Left cardiac atrium (tissue), 4 donors: ENCODE results near the gene TMEM17. TPM values are rescaled to one million over a fixed set of nuclear protein-coding genes. Genes with fewer than 3 reads are reported as not detected.
A peak's percentile ranks its signal among the peaks of the same experiment; 100 is the strongest.
"Not testable (repeated sequence)": the region's sequence is repeated elsewhere in the genome, so short reads cannot be mapped to it uniquely, and the experiment has no call there.

Source experiments
- ATAC-seq, 2 donors: fragments of 200-7000 bp; cut with Tn5 transposase; one replicate each; pipeline ENCODE4 v1.9.1; 2020; ENCODE audit warnings: mild to moderate bottlenecking in 2 of 2, moderate library complexity in 2 of 2
- DNase-seq: peaks from one replicate; pipeline ENCODE4 v3.0.0-alpha.2; 2020
- intact Hi-C, 2 donors: fragments of 100-400 bp; cut with DNase I; formaldehyde crosslinking; loops; one replicate each; pipeline versions ENCODE4 v1.14.1 to v1.15.1; 2022 to 2023
- total RNA-seq, 2 donors: library from RNA; stranded (reverse); fragmentation: NEBNext Ultra II Directional; extraction: Animal tissue kit (Norgen Biotek cat#: 25700); gene quantifications; one replicate each; pipeline ENCODE4 v1.2.1, GENCODE V29; 2021
- donor health status: DM: no; HTN: yes; CAD: no.
- donor health status: DM: no; HTN: yes; CAD: no; lungs with severe emphysema.
- donor health status: DM: yes; HTN: yes; CAD: no.
- donor health status: Dilated cardiomyopathy.

Gene TMEM17
- total RNA-seq, 2 donors from 2014 or later, result 1.3 TPM

DNA sequence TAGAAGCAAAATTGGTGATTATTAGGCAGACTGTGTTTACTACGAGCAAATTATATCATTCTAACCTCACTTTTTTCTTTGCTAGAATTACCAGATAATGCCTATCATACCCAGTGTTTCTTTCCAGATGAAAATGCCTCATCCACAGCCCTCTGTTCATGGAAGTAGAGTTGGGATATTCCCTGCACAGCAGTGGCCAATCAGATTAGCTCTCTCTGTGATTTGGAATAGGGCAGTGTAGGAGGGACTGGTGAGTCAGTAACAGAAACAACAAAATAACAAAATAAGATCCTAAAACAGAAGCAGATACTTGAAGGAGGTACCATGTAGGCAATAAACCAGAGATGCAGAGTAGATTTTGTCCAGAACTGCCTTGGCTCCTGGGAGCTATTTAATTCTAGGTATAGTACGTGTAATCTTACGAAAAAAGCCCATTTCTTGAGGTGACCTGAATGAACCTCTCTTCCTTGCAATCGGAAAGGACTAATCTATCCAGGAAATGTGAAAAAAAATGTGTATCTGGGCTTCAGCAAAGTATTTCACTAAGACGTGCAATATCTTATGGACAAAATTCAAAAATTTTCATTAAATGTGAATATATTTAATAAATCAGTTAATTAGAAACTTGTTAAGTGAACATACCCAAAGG lies 18.4 kb upstream of the TMEM17 start:
- DNase-seq, result no peak
- ATAC-seq, result peak in 1 of 2 donors; percentile 93

DNA sequence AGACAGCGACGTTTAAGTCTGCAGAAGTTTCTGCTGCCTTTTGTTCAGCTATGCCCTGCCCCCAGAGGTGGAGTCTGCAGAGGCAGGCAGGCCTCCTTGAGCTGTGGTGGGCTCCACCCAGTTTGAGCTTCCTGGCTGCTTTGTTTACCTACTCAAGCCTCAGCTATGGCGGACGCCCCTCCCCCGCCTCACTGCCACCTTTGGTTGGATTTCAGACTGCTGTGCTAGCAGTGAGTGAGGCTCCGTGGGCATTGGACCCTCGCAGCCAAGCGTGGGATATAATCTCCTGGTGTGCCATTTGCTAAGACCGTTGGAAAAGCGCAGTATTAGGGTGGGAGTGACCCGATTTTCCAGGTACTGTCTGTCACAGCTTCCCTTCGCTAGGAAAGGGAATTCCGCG lies 15.1 kb upstream of the TMEM17 start:
- not testable (repeated sequence) for ATAC-seq, DNase-seq

More for the DNA sequence above, 18.4 kb upstream of the TMEM17 start:
- intact Hi-C loops, result no loop called here

DNA sequence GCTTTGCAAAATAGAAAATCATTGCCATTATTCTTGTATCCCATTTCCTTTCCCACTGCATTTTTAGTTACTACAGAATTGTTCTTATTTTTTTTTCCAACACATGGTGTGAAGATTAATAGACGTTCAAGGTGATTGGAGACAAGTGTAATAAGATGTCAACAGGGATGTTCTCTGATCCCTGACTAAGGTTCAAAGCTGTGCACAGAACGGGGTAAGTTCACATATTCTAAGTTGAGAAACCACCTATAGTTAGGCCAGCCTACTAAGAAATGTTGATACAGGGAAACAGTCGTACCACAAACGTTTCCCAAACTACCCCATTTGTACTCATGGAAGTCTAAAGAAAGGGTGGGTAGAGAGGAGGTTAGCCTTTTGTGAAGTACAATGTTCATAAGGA lies 6.4 kb upstream of the TMEM17 start:
- intact Hi-C loops, result no loop called here
- no peak for DNase-seq
- ATAC-seq, result no peak

More for the DNA sequence above, 15.1 kb upstream of the TMEM17 start:
- intact Hi-C loops, result not testable (repeated sequence)

DNA sequence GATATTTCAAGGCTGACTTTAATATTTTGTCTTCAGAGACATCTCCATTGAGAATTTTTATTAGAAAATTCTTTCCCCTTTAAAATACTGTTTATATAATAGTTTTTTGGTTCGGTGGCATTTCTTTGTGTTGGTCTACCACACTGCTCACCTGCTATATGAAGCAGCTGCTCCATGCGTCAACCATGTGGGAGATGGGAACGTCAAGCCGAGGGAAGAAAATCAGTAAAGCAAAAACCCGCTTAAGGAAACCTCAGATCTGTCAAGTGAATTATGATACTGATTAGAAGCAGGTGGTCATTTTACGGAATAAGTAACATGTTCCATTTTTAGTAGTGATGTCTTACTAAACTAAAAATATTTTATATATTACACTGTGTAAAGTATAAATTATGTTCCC lies 5.6 kb upstream of the TMEM17 start:
- intact Hi-C loops, result no loop called here
- ATAC-seq (no peak), DNase-seq (no peak)

DNA sequence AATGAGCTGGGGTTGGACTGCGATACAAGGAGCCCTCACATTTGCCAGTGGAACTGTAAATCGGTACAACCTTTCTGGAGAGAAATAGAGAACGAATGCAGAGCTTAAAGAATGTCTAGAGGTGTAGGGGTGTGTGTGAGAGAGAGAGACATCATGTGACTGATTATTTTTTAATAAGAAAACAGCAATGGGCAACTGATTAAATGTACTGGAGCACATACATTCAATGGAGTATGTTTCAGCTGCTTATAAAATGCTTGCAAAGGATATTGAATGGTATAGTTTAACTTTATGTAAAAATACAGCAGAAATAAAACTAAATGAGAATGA lies 391 bp upstream of the TMEM17 start:
- intact Hi-C loops, result loop anchor here in 1 of 2 donors (10.0 kb wide), 1 partner anchor 198 kb away; the partner anchor contains the start of gene EHBP1
- peak; percentile 3 to 27 for ATAC-seq

DNA sequence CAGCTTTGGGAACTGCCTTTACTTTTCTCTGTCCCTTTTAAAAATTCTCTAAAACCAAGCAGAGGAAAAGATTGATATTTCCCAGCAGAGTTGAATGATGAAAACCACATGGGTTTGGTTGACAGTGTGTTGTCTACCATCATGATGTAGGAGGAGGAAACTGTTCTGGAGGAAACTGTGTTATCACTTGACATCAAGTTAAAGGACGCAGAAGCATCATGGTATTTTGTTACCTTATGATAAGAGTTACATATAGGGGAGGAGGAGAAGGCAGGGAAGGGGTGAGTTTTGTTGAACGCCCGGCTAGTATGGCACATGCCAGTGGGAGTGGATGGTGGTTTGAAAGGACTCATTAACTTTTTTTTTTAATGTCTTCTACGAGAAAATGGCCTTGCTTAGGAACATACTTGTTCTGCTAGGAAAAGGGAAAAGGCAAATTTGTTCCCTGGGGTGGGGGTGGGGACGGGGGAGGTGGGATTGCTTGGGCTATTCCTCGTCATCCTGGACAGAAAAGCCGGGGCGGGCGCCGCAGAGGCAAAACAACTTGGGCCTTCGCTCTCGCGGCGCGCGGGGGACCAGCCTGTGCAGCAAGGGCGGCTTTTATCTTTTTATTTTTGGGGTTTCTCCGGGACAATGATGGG lies 766 bp downstream of the TMEM17 start:
- DNase-seq, result no peak
- intact Hi-C loops, result loop anchor here in 1 of 2 donors (10.0 kb wide), 1 partner anchor 200 kb away; the partner anchor contains the start of gene EHBP1
- ATAC-seq, result no peak

More for the DNA sequence above, 391 bp upstream of the TMEM17 start:
- DNase-seq, result no peak

DNA sequence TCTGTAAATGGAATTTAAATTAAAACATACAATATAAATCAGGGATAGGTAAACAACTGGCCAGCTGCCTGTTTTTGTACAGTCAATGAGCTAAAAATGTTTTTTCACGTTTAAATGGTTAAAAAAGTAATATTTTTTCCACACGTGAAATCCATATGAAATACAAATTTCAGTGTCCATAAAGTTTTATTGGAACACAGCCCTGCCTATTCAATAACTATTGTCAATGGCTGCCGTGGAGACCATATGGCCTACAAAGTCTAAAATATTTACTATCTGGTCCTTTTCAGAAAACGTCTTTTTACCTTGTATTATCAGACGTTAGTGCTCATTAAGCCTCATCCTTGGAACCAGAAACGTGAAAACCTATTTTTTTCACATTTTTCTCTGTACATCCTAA lies 1.3 kb downstream of the TMEM17 start:
- DNase-seq (no peak), ATAC-seq (no peak)
- intact Hi-C loops, result loop anchor here in 1 of 2 donors (10.0 kb wide), 1 partner anchor 200 kb away; the partner anchor contains the start of gene EHBP1

DNA sequence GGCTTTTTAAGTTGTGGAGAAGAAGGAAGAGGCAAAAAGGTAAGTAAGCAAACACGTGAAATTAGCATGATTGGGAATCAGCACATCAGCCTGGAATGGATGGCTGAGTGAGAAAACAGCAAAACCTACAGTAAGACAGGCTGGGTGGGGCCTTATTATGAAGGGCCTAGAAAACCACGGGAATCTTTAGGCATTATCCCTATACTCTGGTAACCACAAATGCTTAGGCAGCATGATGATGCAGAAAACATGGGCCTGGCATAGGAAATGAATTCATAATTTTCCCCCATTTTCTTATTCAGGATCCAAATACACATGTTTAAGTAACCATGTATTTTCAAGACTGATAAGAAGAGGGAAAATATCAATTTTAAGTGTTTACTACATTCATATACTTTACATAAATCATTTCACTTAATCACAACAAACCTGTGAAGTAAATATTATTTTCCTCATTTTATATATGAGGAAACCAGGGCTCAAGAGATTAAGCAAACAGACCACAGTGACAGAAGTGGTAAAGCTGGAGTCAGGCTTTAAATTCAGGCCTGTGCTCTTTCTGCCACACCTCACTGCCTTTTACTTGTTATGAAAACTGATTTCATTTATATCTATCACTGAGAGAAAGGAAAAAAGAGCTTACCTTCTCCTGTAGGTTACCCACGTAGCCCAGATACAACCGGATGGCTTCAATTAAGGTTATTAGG lies 4.0 kb downstream of the TMEM17 start:
- intact Hi-C loops, result loop anchor here in 1 of 2 donors (10.0 kb wide), 1 partner anchor 203 kb away; the partner anchor contains the start of gene EHBP1
- DNase-seq (no peak), ATAC-seq (no peak)

DNA sequence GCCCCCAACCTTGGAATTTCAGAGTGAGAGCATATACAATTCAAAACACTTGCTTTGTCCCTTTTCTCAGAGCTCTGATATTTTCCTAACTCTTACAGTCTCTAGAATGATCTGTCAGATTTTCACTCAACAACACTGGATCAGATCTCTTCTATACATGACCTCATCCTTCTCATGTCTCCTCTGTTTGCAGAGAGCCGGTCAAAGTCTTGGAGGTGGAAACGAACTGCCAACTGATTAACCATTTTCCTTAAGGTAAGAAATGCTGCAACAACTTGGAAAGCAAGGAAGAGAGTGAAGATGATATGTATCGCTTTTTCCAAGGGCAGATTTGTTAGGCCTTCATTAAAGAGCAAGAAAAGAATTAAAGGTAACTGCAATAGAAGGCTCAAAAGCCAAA lies 4.9 kb downstream of the TMEM17 start:
- intact Hi-C loops, result loop anchor here in 1 of 2 donors (10.0 kb wide), 1 partner anchor 204 kb away; the partner anchor contains the start of gene EHBP1
- no peak for ATAC-seq
- DNase-seq, result no peak

DNA sequence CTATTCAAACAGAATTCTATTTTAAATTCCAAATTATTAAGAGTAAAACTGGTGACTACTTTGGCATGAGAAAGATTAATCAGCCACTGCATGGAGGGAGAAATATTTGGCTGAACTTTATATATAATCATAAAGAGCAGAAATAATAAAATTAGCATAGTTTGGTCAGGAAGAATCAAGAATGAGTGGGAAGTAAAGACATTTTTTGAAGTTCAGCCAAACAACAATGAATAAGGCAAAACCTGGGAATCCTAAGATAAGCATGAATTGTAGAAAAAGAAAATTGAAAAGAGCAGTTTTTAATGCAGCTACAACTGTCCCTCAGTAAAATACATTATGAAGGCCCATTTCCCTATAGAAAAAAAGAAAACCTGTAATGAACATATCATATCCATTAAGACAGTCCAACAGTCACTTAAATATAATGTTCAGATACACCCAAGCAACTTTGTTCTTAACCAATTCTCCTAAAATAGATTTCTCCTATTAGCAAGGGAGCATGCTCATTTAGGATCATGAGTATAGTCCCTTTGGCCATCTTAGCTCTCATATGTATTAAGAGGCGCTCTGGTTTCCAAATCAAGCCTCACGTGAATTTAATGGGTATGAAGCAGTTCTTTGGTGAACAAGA lies 6.5 kb downstream of the TMEM17 start:
- DNase-seq, result no peak
- intact Hi-C loops, result loop anchor here in 1 of 2 donors (10.0 kb wide), 1 partner anchor 205 kb away; the partner anchor contains the start of gene EHBP1

DNA sequence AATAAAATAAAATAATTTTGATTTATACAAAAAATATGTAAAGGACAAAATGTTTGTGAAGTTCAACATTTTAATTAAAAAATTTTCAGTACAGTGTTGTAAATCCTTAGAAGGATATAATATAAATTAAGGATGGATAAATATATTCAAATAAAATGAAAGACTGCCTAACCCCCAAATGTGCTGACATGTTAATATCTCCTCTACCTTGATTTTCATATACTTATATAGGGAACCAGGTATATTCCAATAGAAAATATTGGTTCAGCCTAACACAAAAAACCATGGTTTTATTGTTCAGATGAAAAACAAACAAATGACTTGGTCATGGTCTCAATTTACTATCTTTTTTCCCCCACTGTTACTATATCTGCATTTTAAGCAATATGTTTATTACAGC lies 7.3 kb downstream of the TMEM17 start:
- no peak for ATAC-seq
- intact Hi-C loops, result no loop called here
- no peak for DNase-seq

More for the DNA sequence above, 6.5 kb downstream of the TMEM17 start:
- no peak for ATAC-seq

DNA sequence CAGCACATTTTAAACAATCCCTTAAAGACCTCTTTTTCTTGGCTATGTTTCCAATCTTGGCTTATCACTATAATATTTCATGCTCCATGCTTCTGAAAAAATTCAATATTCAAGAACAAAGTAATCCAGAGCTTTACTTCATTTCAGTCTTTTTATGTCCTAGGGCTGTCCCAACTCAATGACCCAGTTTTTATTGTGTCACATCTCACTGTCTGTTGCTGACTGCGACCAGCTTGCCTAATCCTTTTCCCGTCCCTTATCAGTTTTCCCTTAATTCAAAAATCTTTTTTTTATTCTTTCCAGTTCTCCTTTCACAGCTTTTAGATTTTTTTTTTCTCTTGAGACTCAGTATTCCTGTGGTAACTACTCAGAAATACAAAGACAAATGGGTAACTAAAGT lies 10.2 kb downstream of the TMEM17 start:
- intact Hi-C loops, result no loop called here
- DNase-seq (no peak), ATAC-seq (no peak)

DNA sequence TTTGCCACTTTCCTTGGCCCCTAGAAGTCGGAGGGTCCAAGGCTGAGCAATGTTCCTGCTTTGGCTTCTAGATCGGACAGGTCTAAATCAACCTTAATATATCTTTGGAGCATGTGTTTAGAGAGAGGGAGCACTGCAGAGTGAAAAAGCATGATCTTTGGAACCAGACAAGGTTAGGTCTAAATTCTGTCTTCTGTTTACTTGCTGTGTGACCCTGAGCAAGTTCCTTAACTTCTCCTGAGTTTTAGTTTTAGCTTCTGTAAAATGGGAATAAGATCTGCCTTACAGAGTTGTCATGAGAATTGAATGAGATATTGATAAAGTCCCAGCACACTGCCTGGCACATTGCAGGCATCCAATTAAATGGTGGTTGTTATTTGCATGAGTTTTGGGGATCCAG lies 13.9 kb downstream of the TMEM17 start:
- intact Hi-C loops, result no loop called here
- ATAC-seq (no peak), DNase-seq (no peak)

DNA sequence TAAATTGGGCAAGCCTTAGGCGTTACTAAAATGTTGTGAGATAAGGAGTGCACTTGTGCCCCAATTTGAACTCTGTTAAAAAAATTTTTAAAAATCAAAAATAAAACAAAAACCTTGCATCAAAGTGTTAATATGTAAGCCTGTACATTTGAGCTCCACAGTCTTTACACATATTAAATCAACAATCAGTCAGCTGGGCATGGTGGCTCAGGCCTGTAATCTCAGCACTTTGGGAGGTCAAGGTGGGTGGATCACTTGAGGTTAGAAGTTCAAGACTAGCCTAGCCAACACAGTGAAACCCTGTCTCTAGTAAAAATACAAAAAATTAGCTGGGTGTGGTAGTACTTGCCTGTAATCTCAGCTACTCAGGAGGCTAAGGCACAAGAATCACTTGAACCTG lies 16.3 kb downstream of the TMEM17 start:
- DNase-seq (no peak), ATAC-seq (no peak)
- intact Hi-C loops, result no loop called here

DNA sequence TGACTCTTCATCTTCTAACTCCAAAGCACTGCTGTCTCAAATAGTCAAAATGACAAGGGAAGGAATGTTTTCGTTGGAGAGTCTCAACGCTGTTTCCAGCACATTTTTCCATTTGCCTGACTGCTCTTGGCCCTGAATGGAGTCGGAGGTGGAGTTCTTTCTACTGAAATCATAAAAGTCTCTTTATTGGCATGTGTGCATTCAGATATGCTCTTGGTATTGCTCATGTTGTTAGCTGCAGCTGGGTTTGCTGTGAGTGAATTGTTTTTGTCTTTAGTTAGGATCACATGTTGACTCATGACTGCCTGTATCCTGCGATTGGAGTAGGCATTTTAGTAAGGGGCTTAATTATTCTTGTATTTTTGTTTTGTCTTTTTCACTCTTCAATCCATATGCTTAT lies 16.8 kb downstream of the TMEM17 start:
- ATAC-seq (peak; percentile 28 to 86), DNase-seq (no peak)
- intact Hi-C loops, result no loop called here

DNA sequence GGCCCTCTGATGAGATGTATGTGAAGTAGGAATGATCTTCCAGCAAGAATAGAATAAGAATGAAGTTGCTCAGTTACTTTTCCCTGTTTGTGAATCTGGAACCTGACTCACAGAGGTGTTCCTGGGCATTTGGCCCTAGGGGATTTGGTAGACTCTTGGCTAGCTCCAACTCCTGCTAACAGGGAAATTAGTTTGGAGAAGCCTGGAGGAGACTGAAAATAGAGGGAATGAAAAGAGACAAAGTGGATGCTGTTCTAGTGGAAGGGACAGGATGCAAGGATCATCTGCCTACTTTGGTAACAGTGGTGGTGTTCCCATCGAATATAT lies 19.6 kb downstream of the TMEM17 start:
- ATAC-seq (no peak), DNase-seq (no peak)
- intact Hi-C loops, result no loop called here

DNA sequence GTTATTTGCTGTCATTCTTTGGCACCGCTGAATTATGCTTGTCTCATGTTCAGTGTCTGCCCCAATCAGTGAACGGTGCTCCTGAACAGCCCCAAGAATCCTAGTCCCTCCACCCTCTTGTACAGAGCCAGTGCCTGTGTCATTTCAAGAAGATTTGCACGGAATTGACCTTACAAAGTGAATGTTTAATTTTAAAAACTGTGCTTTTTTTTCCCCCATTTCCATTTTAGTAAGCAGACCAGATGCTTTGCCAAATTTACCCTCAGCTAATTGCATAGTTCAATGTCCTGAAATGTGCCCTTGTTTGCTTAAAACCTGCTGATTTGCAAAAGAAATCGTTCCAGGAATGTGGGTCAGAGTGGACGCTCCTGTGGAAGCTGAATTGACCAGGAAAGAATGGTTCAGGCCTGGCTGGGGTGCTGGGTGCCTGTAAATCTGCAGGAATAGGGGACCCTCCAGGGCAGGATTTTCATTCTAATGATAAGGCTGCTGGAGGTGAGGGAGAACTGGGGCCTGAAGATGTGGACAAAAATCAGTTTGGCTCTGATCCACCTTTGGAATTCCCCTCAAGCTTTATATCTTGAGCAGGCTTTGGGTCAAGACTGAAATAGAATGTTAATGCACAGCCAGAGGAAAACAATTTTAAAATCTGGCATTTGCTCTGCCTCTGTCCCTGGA lies 20.1 kb downstream of the TMEM17 start:
- ATAC-seq, result peak; percentile 67 to 87
- DNase-seq, result no peak
- intact Hi-C loops, result no loop called here

DNA sequence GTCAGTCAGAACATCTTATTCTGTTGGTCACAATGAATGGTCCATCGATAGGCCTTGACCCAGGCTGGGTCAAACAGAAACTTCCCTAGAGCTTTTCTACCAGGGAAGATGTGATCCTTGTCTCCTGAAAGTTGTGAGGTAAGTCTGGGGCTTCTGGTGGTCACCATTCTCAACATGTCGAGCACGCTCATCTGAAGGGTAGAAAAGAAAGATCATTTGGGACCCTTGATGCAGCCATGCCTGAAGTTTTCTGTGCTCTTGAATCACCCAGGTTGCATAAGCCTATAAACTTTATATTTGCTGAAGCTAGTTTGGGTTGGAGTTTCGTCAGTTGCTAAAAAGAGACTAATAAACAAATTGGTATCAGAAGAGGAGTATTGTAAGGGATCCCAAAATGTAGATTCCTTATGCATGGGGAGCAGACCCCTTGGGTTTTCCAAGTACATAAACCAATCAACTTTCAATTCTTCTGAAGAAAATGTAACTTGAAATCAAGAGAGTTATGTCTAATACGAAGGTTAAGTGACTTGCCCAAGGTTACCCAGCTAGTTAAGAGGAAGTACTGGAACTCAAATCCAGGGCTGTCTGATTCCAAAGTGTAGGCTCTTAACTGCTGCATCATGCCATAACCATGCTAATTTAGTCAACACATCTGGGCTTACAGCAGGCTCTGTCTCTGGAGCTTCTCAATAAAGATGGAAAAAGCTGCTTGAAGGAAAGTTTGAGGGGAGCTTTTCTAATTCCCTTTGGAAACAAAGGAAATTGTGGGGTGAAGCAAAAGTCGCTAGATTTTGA lies 23.2 kb downstream of the TMEM17 start:
- DNase-seq (no peak), ATAC-seq (no peak)
- intact Hi-C loops, result no loop called here
